IPS-20b (cell line): ENCODE results near the gene SVOPL.

ENCODE experiments used
- H3K27ac ChIP-seq: one replicate; pipeline ENCODE4 v1.5.1; 2013; ENCODE audit warnings: low read length
- H3K27me3 ChIP-seq: 2 replicates; pipeline ENCODE4 v1.6.1; 2013; ENCODE audit warnings: mild to moderate bottlenecking, low read length, inconsistent platforms; ENCODE audit not compliant: insufficient read depth
- H3K36me3 ChIP-seq: 2 replicates; pipeline ENCODE4 v1.6.1; 2013; ENCODE audit warnings: low read depth, mild to moderate bottlenecking, inconsistent platforms, low read length, moderate library complexity; ENCODE audit not compliant: insufficient read depth
- H3K4me1 ChIP-seq: 2 replicates; pipeline ENCODE4 v1.6.1; 2013; ENCODE audit warnings: mild to moderate bottlenecking, control low read depth, inconsistent platforms, low read length, moderate library complexity; ENCODE audit not compliant: insufficient read depth
- H3K4me3 ChIP-seq: 2 replicates; pipeline ENCODE4 v1.5.1; 2013; ENCODE audit warnings: mild to moderate bottlenecking, low read length, inconsistent platforms
- H3K9ac ChIP-seq: 2 replicates; pipeline ENCODE4 v1.6.1; 2013; ENCODE audit warnings: low read depth, mild to moderate bottlenecking, inconsistent platforms, low read length, moderate library complexity
- H3K9me3 ChIP-seq: 2 replicates; pipeline ENCODE4 v1.6.1; 2013; ENCODE audit warnings: mild to moderate bottlenecking, low read depth, low read length, inconsistent platforms; ENCODE audit not compliant: insufficient read depth

SVOPL gene

DNA sequence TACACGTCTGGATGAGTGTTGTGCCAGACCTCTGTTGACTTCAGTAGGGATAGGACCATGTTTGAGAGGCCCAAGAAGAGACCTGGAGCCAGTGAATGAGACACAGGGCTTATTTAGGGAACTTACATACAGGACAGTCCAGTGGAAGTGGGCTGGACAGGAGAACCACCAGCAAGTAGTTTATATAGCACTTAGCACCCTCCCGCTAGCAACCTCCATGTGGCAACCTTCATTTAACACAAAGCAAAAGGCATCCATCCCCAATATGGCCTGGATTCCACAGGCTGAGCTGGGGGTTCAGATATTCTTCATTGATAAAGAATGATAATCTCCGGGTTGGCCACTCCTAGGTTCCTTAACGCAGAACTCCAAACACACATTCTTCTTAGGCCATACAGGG is 147.4 kb downstream of the SVOPL start:
- H3K4me1 ChIP-seq: no peaks in the 10 kb centered on the region
- H3K27ac ChIP-seq: no peak overlapping the region
- no peaks in the 10 kb centered on the region for H3K27me3 ChIP-seq
- H3K36me3 ChIP-seq: peaks cover 100% of the 10 kb centered on the region
- H3K4me3 ChIP-seq: no peak overlapping the region
- H3K9me3 ChIP-seq: peaks cover 40% of the 10 kb centered on the region
- no peak overlapping the region for H3K9ac ChIP-seq

DNA sequence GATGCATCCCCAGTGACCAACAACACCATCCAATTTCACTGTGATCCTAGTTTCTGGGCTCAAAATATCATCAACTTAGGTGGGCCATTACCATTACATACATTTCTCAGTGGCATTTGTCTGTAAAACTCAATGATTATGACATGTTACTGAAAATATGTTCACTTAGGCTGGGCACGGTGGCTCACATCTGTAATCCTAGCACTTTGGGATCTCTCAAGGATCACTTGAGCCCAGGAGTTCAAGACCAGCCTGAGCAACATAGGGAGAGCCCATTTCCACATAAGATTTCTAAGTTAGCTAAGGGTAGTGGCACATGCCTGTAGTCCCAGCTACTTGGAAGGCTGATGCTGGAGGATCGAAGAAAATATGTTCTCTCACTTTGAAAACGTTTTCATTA is 150.1 kb downstream of the SVOPL start:
- Histone ChIP-seq H3K4me3 (no peak overlapping the region), H3K4me1 (no peaks in the 10 kb centered on the region), H3K27ac (no peak overlapping the region), H3K9me3 (peaks cover 21% of the 10 kb centered on the region), H3K9ac (no peak overlapping the region), H3K27me3 (no peaks in the 10 kb centered on the region), H3K36me3 (peaks cover 99% of the 10 kb centered on the region)

DNA sequence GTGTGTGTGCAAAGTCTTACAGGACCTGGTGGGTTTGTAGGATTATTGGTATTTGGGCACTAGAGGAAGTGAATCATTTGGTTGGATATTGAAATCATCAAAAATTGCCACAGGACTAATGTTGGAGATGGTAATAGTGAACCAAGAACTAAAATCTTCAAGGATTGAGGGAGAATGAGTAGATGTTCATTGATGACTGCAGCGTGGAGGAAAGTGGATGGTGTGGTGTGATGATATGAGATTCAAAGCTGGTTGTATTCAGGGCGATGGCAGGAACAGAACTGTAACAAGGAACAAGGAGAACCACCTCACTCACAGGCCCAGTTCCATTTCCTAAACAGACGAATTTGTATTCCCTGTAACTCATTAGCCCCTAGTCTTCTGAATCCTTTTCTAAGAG is 150.8 kb downstream of the SVOPL start:
- Histone ChIP-seq H3K4me1 (no peaks in the 10 kb centered on the region), H3K36me3 (peaks cover 99% of the 10 kb centered on the region), H3K9me3 (peaks cover 15% of the 10 kb centered on the region), H3K27ac (no peak overlapping the region), H3K4me3 (no peak overlapping the region), H3K27me3 (no peaks in the 10 kb centered on the region), H3K9ac (no peak overlapping the region)

DNA sequence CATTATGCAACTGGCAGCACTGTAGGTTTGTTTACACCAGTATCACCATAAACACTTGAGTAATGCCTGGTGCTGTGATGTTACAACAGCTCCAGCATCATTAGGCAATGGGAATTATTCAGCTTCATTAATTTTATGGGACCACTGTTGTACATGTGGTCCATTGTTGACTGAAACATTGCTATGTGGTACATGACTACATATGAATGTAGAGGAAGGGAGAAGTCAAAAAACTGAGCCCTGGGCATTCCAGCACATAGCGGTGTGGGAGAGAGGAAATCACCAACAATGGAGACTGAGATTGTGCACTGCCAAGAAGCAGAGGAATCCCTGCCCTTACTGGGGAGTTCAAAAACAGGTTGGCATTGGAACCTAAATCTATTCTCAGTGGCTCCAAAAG is 152.1 kb downstream of the SVOPL start:
- Histone ChIP-seq H3K4me1 (no peaks in the 10 kb centered on the region), H3K27ac (no peak overlapping the region), H3K36me3 (peaks cover 99% of the 10 kb centered on the region), H3K4me3 (no peak overlapping the region), H3K27me3 (no peaks in the 10 kb centered on the region), H3K9me3 (peaks cover 5% of the 10 kb centered on the region), H3K9ac (no peak overlapping the region)

DNA sequence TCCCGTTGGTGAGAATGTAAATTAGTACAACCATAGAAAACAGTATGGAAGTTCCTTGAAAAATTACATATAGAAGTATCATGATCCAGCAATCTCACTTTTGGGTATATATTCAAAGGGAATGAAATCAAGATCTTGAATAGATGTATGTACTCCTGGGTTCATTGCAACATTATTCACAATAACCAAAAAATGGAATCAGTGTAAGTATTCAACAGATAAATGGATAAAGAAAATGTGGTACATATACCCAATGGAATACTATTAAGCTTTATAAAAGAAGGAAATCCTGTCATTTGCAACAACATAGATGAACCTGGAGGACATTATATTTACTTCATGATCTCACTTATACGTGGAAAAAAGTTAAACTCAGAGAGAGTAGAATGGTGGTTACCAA is 154.3 kb downstream of the SVOPL start:
- no peaks in the 10 kb centered on the region for H3K4me1 ChIP-seq
- H3K36me3 ChIP-seq: peaks cover 99% of the 10 kb centered on the region
- H3K9me3 ChIP-seq: no peaks in the 10 kb centered on the region
- H3K27ac ChIP-seq: no peak overlapping the region
- no peaks in the 10 kb centered on the region for H3K27me3 ChIP-seq
- no peak overlapping the region for H3K9ac ChIP-seq
- H3K4me3 ChIP-seq: no peak overlapping the region

DNA sequence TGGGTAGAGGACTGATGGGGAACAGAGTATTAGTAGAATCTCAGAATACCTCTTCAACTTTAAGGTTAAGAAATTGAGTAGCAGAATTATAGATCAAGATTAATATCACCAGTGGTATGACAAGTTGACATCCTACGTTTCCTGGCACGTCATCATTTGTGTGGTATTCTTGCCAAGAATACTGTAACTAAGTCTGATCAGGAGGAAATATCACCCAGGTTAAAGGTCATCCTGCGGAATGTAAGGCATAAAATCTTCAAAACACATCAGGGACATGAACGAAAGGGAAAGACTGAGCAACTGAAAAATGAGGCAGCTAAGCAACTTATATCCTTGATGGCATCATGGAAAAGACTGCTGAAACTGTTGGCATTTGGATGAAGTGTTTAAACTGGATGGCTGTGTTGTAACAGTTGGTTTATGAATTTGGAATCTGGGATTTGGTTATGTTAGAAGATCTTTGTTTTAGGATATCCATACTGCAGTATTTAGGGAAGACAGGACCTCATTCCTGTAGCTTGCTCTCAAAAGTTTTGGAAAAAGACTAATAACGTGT is 155.0 kb downstream of the SVOPL start:
- Histone ChIP-seq H3K4me3 (no peak overlapping the region), H3K9ac (no peak overlapping the region), H3K4me1 (no peaks in the 10 kb centered on the region), H3K36me3 (peaks cover 99% of the 10 kb centered on the region), H3K9me3 (no peaks in the 10 kb centered on the region), H3K27ac (no peak overlapping the region), H3K27me3 (no peaks in the 10 kb centered on the region)

DNA sequence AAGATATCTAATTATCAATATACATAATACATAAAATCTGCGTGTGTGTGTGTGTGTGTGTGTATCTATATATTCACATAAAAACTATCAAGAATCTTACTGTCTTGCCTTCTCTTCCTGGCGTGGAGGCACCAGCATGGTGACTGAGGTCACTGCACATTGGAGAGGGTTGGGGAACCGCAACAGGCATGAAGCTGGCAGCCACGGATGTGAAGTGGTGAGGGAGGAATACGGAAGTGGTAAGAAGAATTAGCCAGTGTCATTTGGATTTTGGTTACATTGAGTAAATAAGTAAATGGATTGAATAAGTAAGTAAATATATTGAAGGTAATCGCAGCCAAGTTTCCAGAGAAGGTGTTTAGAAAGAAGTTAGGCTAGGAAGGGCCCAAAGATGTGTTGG is 156.0 kb downstream of the SVOPL start:
- H3K36me3 ChIP-seq: peaks cover 99% of the 10 kb centered on the region
- no peak overlapping the region for H3K27ac ChIP-seq
- H3K4me3 ChIP-seq: no peak overlapping the region
- no peaks in the 10 kb centered on the region for H3K4me1 ChIP-seq
- no peaks in the 10 kb centered on the region for H3K9me3 ChIP-seq
- no peaks in the 10 kb centered on the region for H3K27me3 ChIP-seq
- H3K9ac ChIP-seq: no peak overlapping the region
